BLaER1 (cell line): Measurements from ENCODE around the gene KRT1.

Experiments
- H3K27ac ChIP-seq: shearing (Covaris generic); formaldehyde crosslinking; 2 replicates; pipeline ENCODE4 v1.8.1; 2022
- H3K27me3 ChIP-seq: shearing (Covaris generic); formaldehyde crosslinking; 2 replicates; pipeline ENCODE4 v1.8.1; 2022
- H3K36me3 ChIP-seq: shearing (Covaris generic); formaldehyde crosslinking; 2 replicates; pipeline ENCODE4 v1.8.1; 2022
- H3K4me1 ChIP-seq: shearing (Covaris generic); formaldehyde crosslinking; 2 replicates; pipeline ENCODE4 v1.8.1; 2022
- H3K4me2 ChIP-seq: shearing (Covaris generic); formaldehyde crosslinking; 2 replicates; pipeline ENCODE4 v1.8.1; 2022
- H3K4me3 ChIP-seq: shearing (Covaris generic); formaldehyde crosslinking; 2 replicates; pipeline ENCODE4 v1.8.1; 2022
- H3K9ac ChIP-seq: shearing (Covaris generic); formaldehyde crosslinking; 2 replicates; pipeline ENCODE4 v1.8.1; 2022
- H3K9me3 ChIP-seq: shearing (Covaris generic); formaldehyde crosslinking; 2 replicates; pipeline ENCODE4 v1.8.1; 2022
- H4K20me1 ChIP-seq: shearing (Covaris generic); formaldehyde crosslinking; 2 replicates; pipeline ENCODE4 v1.8.1; 2022
- Cebpa-rat ChIP-seq: shearing (Covaris generic); IDR thresholded peaks from 2 replicates; pipeline ENCODE4 v1.8.1; 2022

KRT1 gene

GRCh38 chr12:52655720-52656124 lies 24.5 kb downstream of the KRT1 start:
- H3K27me3 ChIP-seq: no peaks in the 10 kb centered on the region
- H3K4me2 ChIP-seq: no peak overlapping the region
- peaks cover 22% of the 10 kb centered on the region for H3K4me1 ChIP-seq
- no peaks in the 10 kb centered on the region for H3K36me3 ChIP-seq
- no peak for TF ChIP-seq Cebpa-rat
- H3K9me3 ChIP-seq: no peaks in the 10 kb centered on the region
- H3K4me3 ChIP-seq: no peak overlapping the region
- H3K27ac ChIP-seq: no peak overlapping the region
- no peak overlapping the region for H3K9ac ChIP-seq
- no peaks in the 10 kb centered on the region for H4K20me1 ChIP-seq

DNA sequence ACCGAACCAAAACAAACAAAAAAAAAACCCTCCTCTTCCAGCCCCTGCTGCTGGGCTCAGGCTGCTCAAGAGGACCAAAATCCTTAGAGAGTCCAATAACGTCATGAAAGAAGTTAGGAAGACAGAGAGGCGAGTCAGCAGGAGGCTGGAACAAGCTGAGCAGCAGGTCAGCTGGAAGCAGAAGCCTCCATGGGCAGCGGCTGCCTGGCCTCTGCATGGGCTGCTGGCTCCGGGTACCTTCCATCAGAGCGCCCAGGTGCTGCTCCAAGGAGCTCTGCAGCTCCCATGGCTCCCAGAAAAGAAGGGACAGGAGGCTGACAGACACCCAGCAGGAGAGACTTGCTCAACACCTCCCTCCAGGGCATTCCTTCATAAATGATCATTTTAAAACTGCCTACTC lies 25.0 kb downstream of the KRT1 start:
- Histone ChIP-seq H3K4me2 (no peak overlapping the region), H3K9ac (no peak overlapping the region), H3K36me3 (no peaks in the 10 kb centered on the region), H3K4me3 (no peak overlapping the region), H3K27ac (no peak overlapping the region), H3K27me3 (no peaks in the 10 kb centered on the region), H3K4me1 (peaks cover 18% of the 10 kb centered on the region), H3K9me3 (no peaks in the 10 kb centered on the region), H4K20me1 (no peaks in the 10 kb centered on the region)
- no peak for TF ChIP-seq Cebpa-rat

DNA sequence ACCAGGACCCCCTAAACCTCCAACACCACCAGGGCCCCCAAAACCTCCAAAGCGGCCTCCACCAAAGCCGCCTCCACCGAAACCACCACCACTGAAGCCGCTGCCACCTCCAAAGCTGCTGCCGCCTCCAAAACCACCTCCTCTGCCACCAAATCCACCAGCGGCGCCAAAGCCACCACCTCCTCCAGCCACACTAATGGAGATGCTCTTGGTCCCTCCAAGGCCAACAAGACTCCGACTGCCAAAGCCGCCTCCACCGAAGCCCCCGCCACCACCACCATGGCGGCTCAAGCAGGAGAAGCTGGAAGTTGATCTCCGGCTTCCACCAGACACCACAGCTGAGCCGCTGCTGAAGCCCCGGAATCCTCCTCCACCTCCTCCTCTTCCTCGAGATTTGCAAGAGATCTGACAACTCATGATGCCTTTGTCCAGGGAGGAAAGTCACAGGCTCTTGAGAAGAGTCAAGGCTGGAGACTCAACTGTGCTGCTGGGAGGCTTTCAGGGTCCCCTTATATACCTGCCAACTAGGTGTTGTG lies 28.4 kb downstream of the KRT1 start, which contains the start of gene KRT2:
TSS of gene KRT2 (minus strand) at position 486 of the 536 bp plus-strand sequence. CDS start at position 417, 69 bp downstream.
- no peaks in the 10 kb centered on the region for H3K9me3 ChIP-seq
- H3K27me3 ChIP-seq: no peaks in the 10 kb centered on the region
- no peak within 1 kb of the TSS for H3K27ac ChIP-seq
- no peak within 1 kb of the TSS for H3K4me2 ChIP-seq
- H3K9ac ChIP-seq: no peak within 1 kb of the TSS
- H3K4me3 ChIP-seq: no peak within 1 kb of the TSS
- H4K20me1 ChIP-seq: no peaks in the 10 kb centered on the region
- TF ChIP-seq Cebpa-rat: no peak
- no peaks in the 10 kb centered on the region for H3K4me1 ChIP-seq
- H3K36me3 ChIP-seq: no peaks in the 10 kb centered on the region

GRCh38 chr12:52650520-52651081 lies 29.6 kb downstream of the KRT1 start:
- Histone ChIP-seq H3K4me1 (no peaks in the 10 kb centered on the region), H3K4me2 (no peak overlapping the region), H3K27me3 (no peaks in the 10 kb centered on the region)

DNA sequence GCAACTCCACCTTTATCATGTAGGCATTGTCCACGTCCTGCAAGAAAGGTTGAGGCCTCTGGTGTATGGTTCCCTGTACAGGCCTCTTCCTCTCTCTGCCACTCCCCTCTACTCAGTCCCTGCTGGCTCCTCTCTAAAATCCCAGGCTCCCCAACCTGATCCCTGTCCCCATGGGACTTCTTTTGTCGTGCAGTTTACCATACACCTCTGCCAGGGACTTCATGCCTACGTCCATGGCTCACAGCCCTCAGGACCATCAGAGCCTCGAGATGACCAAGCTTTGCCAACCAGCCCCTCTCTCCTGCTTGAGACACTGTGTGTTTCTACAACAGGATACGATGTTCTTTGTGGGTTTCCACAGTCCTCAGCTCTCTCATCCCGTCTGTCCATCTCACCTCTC lies 31.1 kb downstream of the KRT1 start:
- H4K20me1 ChIP-seq: no peaks in the 10 kb centered on the region
- no peak overlapping the region for H3K9ac ChIP-seq
- H3K4me1 ChIP-seq: no peaks in the 10 kb centered on the region
- no peak overlapping the region for H3K27ac ChIP-seq
- no peak for TF ChIP-seq Cebpa-rat
- no peak overlapping the region for H3K4me3 ChIP-seq
- H3K27me3 ChIP-seq: no peaks in the 10 kb centered on the region
- H3K36me3 ChIP-seq: no peaks in the 10 kb centered on the region
- H3K4me2 ChIP-seq: no peak overlapping the region
- H3K9me3 ChIP-seq: no peaks in the 10 kb centered on the region

More at GRCh38 chr12:52650520-52651081, 29.6 kb downstream of the KRT1 start:
- TF ChIP-seq Cebpa-rat: no peak
- Histone ChIP-seq H3K36me3 (no peaks in the 10 kb centered on the region), H3K9me3 (no peaks in the 10 kb centered on the region), H3K27ac (no peak overlapping the region), H4K20me1 (no peaks in the 10 kb centered on the region), H3K9ac (no peak overlapping the region), H3K4me3 (no peak overlapping the region)

DNA sequence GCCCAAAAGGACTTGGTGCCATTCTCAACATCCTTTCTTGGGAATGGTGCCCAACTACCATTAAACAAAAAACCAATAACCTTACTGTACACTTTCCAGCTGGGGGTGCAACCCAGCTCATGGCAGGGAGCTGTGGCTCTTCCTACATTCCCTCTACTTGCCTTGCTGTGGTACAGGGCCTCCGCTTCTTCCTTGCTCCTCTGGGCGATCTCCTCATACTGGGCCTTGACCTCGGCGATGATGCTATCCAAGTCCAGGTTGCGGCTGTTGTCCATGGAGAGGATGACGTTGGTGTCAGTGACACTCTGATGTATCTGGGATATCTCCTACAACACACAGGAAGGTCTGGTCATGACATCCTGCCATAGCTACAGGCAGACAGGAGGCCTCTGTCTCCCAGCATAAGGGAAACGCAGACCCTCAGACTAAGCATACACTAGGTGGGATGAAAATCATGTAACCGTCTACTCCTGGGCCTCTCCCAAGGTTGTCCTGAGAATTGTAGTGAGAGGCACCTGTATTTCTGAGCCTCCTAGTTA lies 32.1 kb downstream of the KRT1 start:
- H3K27me3 ChIP-seq: no peaks in the 10 kb centered on the region
- no peak overlapping the region for H3K27ac ChIP-seq
- no peak overlapping the region for H3K9ac ChIP-seq
- H4K20me1 ChIP-seq: no peaks in the 10 kb centered on the region
- no peaks in the 10 kb centered on the region for H3K4me1 ChIP-seq
- TF ChIP-seq Cebpa-rat: no peak
- no peaks in the 10 kb centered on the region for H3K9me3 ChIP-seq
- no peak overlapping the region for H3K4me2 ChIP-seq
- H3K4me3 ChIP-seq: no peak overlapping the region
- H3K36me3 ChIP-seq: no peaks in the 10 kb centered on the region

- H3K27ac ChIP-seq: no peak overlapping the region
- H3K27me3 ChIP-seq: no peaks in the 10 kb centered on the region
- no peak for TF ChIP-seq Cebpa-rat
Measured at GRCh38 chr12:52647601-52648000, 32.6 kb downstream of the KRT1 start.

GRCh38 chr12:52646613-52647012 lies 33.6 kb downstream of the KRT1 start:
- Histone ChIP-seq H3K27me3 (no peaks in the 10 kb centered on the region), H4K20me1 (no peaks in the 10 kb centered on the region), H3K9ac (no peak overlapping the region), H3K4me3 (no peak overlapping the region), H3K4me2 (no peak overlapping the region), H3K9me3 (no peaks in the 10 kb centered on the region), H3K27ac (no peak overlapping the region), H3K4me1 (no peaks in the 10 kb centered on the region), H3K36me3 (no peaks in the 10 kb centered on the region)
- TF ChIP-seq Cebpa-rat: no peak

More at GRCh38 chr12:52647601-52648000, 32.6 kb downstream of the KRT1 start:
- no peaks in the 10 kb centered on the region for H4K20me1 ChIP-seq
- H3K36me3 ChIP-seq: no peaks in the 10 kb centered on the region
- no peak overlapping the region for H3K4me2 ChIP-seq
- no peaks in the 10 kb centered on the region for H3K9me3 ChIP-seq
- no peaks in the 10 kb centered on the region for H3K4me1 ChIP-seq
- no peak overlapping the region for H3K9ac ChIP-seq
- no peak overlapping the region for H3K4me3 ChIP-seq

GRCh38 chr12:52645982-52646381 lies 34.2 kb downstream of the KRT1 start:
- Histone ChIP-seq H3K36me3 (no peaks in the 10 kb centered on the region), H4K20me1 (no peaks in the 10 kb centered on the region), H3K27me3 (no peaks in the 10 kb centered on the region), H3K9ac (no peak overlapping the region), H3K27ac (no peak overlapping the region), H3K4me3 (no peak overlapping the region), H3K4me1 (no peaks in the 10 kb centered on the region), H3K9me3 (no peaks in the 10 kb centered on the region), H3K4me2 (no peak overlapping the region)
- TF ChIP-seq Cebpa-rat: no peak

DNA sequence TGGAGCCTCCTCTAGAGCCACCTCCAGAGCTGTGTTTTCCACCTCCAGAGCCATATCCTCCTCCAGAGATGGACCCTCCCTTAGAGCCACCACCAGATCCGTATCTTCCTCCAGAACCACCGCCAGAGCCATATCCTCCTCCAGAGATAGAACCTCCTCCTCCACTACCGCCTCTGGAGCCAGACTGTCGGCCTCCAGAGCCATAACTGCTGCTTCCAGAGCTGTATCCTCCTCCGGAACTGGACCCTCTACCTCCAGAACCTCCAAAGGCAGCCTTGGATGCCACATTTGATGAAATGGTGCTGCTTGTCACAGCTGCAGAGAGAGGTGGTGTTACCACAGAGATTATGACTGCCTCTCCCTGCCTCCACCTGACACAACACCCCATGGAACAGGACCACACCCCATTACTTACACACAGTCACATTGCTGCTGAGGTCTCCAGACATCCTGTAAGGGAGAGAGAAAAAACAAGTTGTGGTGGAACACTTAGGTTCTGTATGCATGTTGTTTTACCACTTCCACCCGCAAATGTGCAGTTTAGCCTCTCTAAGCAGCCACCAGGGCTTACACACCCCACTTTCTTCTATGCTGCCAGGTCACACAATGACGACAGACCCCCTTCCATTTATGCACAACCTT lies 35.0 kb downstream of the KRT1 start:
- Histone ChIP-seq H3K4me2 (no peak overlapping the region), H3K9ac (no peak overlapping the region)

More for the DNA sequence above, 35.0 kb downstream of the KRT1 start:
- Histone ChIP-seq H3K36me3 (no peaks in the 10 kb centered on the region), H3K27me3 (no peaks in the 10 kb centered on the region), H3K27ac (no peak overlapping the region), H3K9me3 (no peaks in the 10 kb centered on the region), H3K4me1 (no peaks in the 10 kb centered on the region), H4K20me1 (no peaks in the 10 kb centered on the region), H3K4me3 (no peak overlapping the region)
- no peak for TF ChIP-seq Cebpa-rat
